GM12878 (cell line): ENCODE data around the gene RASGRF2. TPM values are rescaled to one million over a fixed set of nuclear protein-coding genes. Genes with fewer than 3 reads are reported as not detected.

Experiments used
- ATAC-seq: fragments of 200-7000 bp; cut with Tn5 transposase; 3 replicates; pipeline ENCODE4 v1.9.1; 2020; ENCODE audit warnings: mild to moderate bottlenecking, moderate library complexity
- BruUV-seq: library from RNA; stranded (reverse); fragments of 400-500 nt; replicated peaks from 2 replicates; lab custom pipeline; 2021; lab: Mats Ljungman, UMichigan
- CTCF ChIA-PET: fragments of 300-600 bp; sonication (Branson Sonifier 250); formaldehyde crosslinking; extraction: SDS; loops from one replicate; lab custom pipeline; 2021; ENCODE audit warnings: inconsistent platforms; lab: Yijun Ruan, JAX
- POLR2A ChIA-PET: fragments of 350-600 bp; formaldehyde crosslinking; extraction: SDS; loops from one replicate; lab custom pipeline; 2021; ENCODE audit warnings: inconsistent platforms; lab: Charles Lee
- RAD21 ChIA-PET: fragments of 300-600 bp; sonication (Branson Sonifier 250); formaldehyde crosslinking; loops from one replicate; lab custom pipeline; 2023; ENCODE audit warnings: antibody characterized with exemption; ENCODE audit not compliant: unreplicated experiment; lab: Charles Lee
- SMC1A ChIA-PET: fragments of 300-600 bp; sonication (Branson Sonifier 250); formaldehyde crosslinking; loops from one replicate; lab custom pipeline; 2023; ENCODE audit not compliant: unreplicated experiment, uncharacterized antibody; lab: Charles Lee
- DNase-seq: peaks from one replicate; pipeline ENCODE4 v3.0.0-alpha.2; 2011; ENCODE audit warnings: low read depth, low spot score
- FAIRE-seq: peaks from 3 replicates; lab custom pipeline; 2011; peaks lifted over from hg19 to GRCh38; lab: Jason Lieb, UNC
- H2AFZ ChIP-seq: 2 replicates; pipeline ENCODE4 v1.6.0; 2011; ENCODE audit warnings: low read depth, low read length, control low read depth; ENCODE audit not compliant: control insufficient read depth
- H3K27ac ChIP-seq: 2 replicates; pipeline ENCODE4 v1.5.1; 2011; ENCODE audit warnings: control low read depth; ENCODE audit not compliant: control insufficient read depth, insufficient read depth
- H3K27me3 ChIP-seq, 2 experiments: replicated peaks in 1 of 2; 2 replicates each; pipeline versions ENCODE4 v1.6.0 to v1.6.1; 2011; ENCODE audit warnings: low read length in 1 of 2; ENCODE audit not compliant: control insufficient read depth in 2 of 2, insufficient read depth in 2 of 2
- H3K36me3 ChIP-seq, 2 experiments: 2 replicates each; pipeline ENCODE4 v1.5.1; 2011; ENCODE audit warnings: low read length in 1 of 2; ENCODE audit not compliant: control insufficient read depth in 2 of 2, insufficient read depth in 2 of 2
- H3K4me1 ChIP-seq: 2 replicates; pipeline ENCODE4 v1.6.1; 2011; ENCODE audit warnings: mild to moderate bottlenecking, low read length, moderate library complexity, mixed read lengths; ENCODE audit not compliant: control insufficient read depth, insufficient read depth
- H3K4me2 ChIP-seq: 2 replicates; pipeline ENCODE4 v1.6.0; 2011; ENCODE audit warnings: control low read depth; ENCODE audit not compliant: control insufficient read depth, insufficient read depth
- H3K4me3 ChIP-seq: fragments of 200-600 bp; sonication (generic); 2 replicates; pipeline ENCODE4 v1.5.1; 2016
- H3K79me2 ChIP-seq: 2 replicates; pipeline ENCODE4 v1.6.0; 2011; ENCODE audit warnings: low read length; ENCODE audit not compliant: control insufficient read depth, insufficient read depth
- H3K9ac ChIP-seq: 2 replicates; pipeline ENCODE4 v1.8.0; 2011; ENCODE audit warnings: low read length, control low read depth, mixed read lengths; ENCODE audit not compliant: control insufficient read depth, insufficient read depth
- H3K9me3 ChIP-seq: replicated peaks from 3 replicates; pipeline ENCODE4 v1.5.1; 2011; ENCODE audit warnings: mild to moderate bottlenecking, low read length; ENCODE audit not compliant: control insufficient read depth, insufficient read depth
- H4K20me1 ChIP-seq: 2 replicates; pipeline ENCODE4 v1.6.0; 2011; ENCODE audit not compliant: control insufficient read depth, insufficient read depth
- ASH2L ChIP-seq: fragments of 300-600, 200-600 bp; sonication (generic); IDR thresholded peaks from 2 replicates; pipeline ENCODE4 v1.6.1; 2017; ENCODE audit warnings: low read depth, mild to moderate bottlenecking, borderline replicate concordance
- BHLHE40 ChIP-seq, 2 experiments: fragments of 450-650 bp in 1 of 2; IDR thresholded peaks; 2 replicates each; pipeline ENCODE4 v1.6.1; 2011 to 2017; ENCODE audit warnings: low read depth in 2 of 2, borderline replicate concordance in 1 of 2, improper control_type of control experiment in 1 of 2, low read length in 1 of 2, mild to moderate bottlenecking in 1 of 2
- CREB1 ChIP-seq: IDR thresholded peaks from 2 replicates; pipeline ENCODE4 v1.6.1; 2012; ENCODE audit warnings: low read depth, mild to moderate bottlenecking, inconsistent platforms
- CREM ChIP-seq: IDR thresholded peaks from 2 replicates; pipeline ENCODE4 v1.6.1; 2014; ENCODE audit warnings: antibody characterized with exemption, low read depth
- EP300 ChIP-seq, 2 experiments: fragments of 150-350 bp in 1 of 2; IDR thresholded peaks; 2 replicates each; pipeline ENCODE4 v1.6.1; 2011 to 2012; ENCODE audit warnings: low read depth in 2 of 2, low read length in 2 of 2, borderline replicate concordance in 1 of 2, improper control_type of control experiment in 1 of 2, inconsistent platforms in 1 of 2; ENCODE audit not compliant: control insufficient read depth in 1 of 2
- EZH2 ChIP-seq: IDR thresholded peaks from 2 replicates; pipeline ENCODE4 v1.6.1; 2012; ENCODE audit warnings: low read depth, mild to moderate bottlenecking, control low read depth, inconsistent platforms, low read length, borderline replicate concordance; ENCODE audit not compliant: control insufficient read depth
- GATAD2B ChIP-seq: fragments of 450-650 bp; conservative IDR thresholded peaks from 2 replicates; pipeline ENCODE4 v1.6.1; 2017; ENCODE audit warnings: low read depth, mild to moderate bottlenecking, moderate library complexity
- HDAC2 ChIP-seq: fragments of 200-600 bp; sonication (generic); IDR thresholded peaks from 2 replicates; pipeline ENCODE4 v1.6.1; 2017
- RFX5 ChIP-seq: IDR thresholded peaks from 2 replicates; pipeline ENCODE4 v1.6.1; 2011; ENCODE audit warnings: low read depth, low read length, improper control_type of control experiment
- ZNF24 ChIP-seq: fragments of 450-650 bp; IDR thresholded peaks from 2 replicates; pipeline ENCODE4 v1.6.1; 2017; ENCODE audit warnings: antibody characterized with exemption, mild to moderate bottlenecking
- ZNF687 ChIP-seq: fragments of 450-650 bp; IDR thresholded peaks from 2 replicates; pipeline ENCODE4 v1.6.1; 2017; ENCODE audit warnings: mild to moderate bottlenecking, moderate library complexity
- WGBS: methylation state at CpG from one replicate; pipeline ENCODE4 v1.1.6; 2016; ENCODE audit warnings: low lambda C conversion rate; ENCODE audit not compliant: insufficient replicate concordance, insufficient coverage; ENCODE audit errors: missing lambda C conversion rate; 5-methylcytosine and 5-hydroxymethylcytosine counted together
- in situ Hi-C: fragments of 300-500 bp; cut with MboI; formaldehyde crosslinking; loops from 9 replicates; pipeline ENCODE4 v1.14.3; 2018; ENCODE audit warnings: mixed read lengths
- intact Hi-C: fragments of 100-400 bp; cut with micrococcal nuclease; formaldehyde crosslinking; loops from one replicate; pipeline ENCODE4 v1.14.2; 2022; ENCODE audit not compliant: unreplicated experiment
- polyA plus RNA-seq, 11 experiments: library from polyadenylated mRNA; depleted of rRNA in 4 of 11; unstranded in 6 of 11; stranded (reverse) in 5 of 11; fragments of >200 nt; fragmentation: Nextera tagmentation in 4 of 11; fragmentation: Illumina TruSeq in 1 of 11; extraction: Ambion mirVana in 4 of 11; extraction: Trizol in 1 of 11; gene quantifications; 1 replicate in 1 of 11; 2 replicates in 10 of 11; pipeline versions ENCODE4 v1.2.1 to v1.2.3, GENCODE V29; 2011 to 2016; ENCODE audit warnings: inconsistent platforms in 2 of 11, missing spikeins in 2 of 11, low read depth in 1 of 11
- total RNA-seq, 4 experiments: library from RNA; depleted of rRNA in 3 of 4; stranded (reverse); fragments of >200 nt in 3 of 4; fragmentation: Illumina TruSeq in 1 of 4; extraction: Trizol in 1 of 4; gene quantifications; 2 replicates each; pipeline versions ENCODE4 v1.2.1 to v1.2.3, GENCODE V29; 2013 to 2021

The RASGRF2 gene
- total and polyA plus RNA-seq, 10 of the 15 experiments (the other 5 are each of a cell fraction or from before 2014, with no cell fraction given) = 0.05 to 0.24 (median 0.07) TPM

GRCh38 chr5:81019748-81020147 lies 59.6 kb downstream of the RASGRF2 start:
- RAD21 ChIA-PET = no interaction called here
- no peaks in the 10 kb centered on the region for H3K27me3 ChIP-seq
- no peak overlapping the region for H3K9ac ChIP-seq
- no peaks in the 10 kb centered on the region for H4K20me1 ChIP-seq
- H3K4me2 ChIP-seq = no peak overlapping the region
- H3K36me3 ChIP-seq = no peaks in the 10 kb centered on the region
- no peaks in the 10 kb centered on the region for H3K9me3 ChIP-seq
- no TSS peak for BruUV-seq
- H3K4me1 ChIP-seq = no peaks in the 10 kb centered on the region
- 0% methylated on average over 1 of the region's 1 CpG for WGBS
- POLR2A ChIA-PET = no interaction called here
- H2AFZ ChIP-seq = no peak overlapping the region
- H3K27ac ChIP-seq = no peak overlapping the region
- TF ChIP-seq HDAC2 (no peak), EP300 (IDR thresholded peaks at IDR 0.05; ENCODE audit: borderline replicate concordance in 1 of 2, control insufficient read depth in 1 of 2, low read depth in 2 of 2, low read length in 2 of 2) (no peak), BHLHE40 (IDR thresholded peaks at IDR 0.05; ENCODE audit: borderline replicate concordance in 1 of 2, low read depth in 2 of 2, low read length in 1 of 2) (no peak), ASH2L (no peak), RFX5 (no peak), GATAD2B (no peak), CREM (no peak)
- SMC1A ChIA-PET = no interaction called here
- intact Hi-C loops = no loop called here
- ATAC-seq (no peak), DNase-seq (no peak), FAIRE-seq (no peak)
- no peaks in the 10 kb centered on the region for H3K79me2 ChIP-seq
- in situ Hi-C loops = no loop called here
- CTCF ChIA-PET = no interaction called here
- H3K4me3 ChIP-seq = no peak overlapping the region

- SMC1A ChIA-PET = no interaction called here
- TF ChIP-seq ZNF687 = no peak
- TF ChIP-seq ZNF24 = no peak
- TF ChIP-seq EZH2 = no peak
- TF ChIP-seq CREM = no peak
- TF ChIP-seq CREB1 = no peak
Measured at GRCh38 chr5:81020478-81021167, 60.5 kb downstream of the RASGRF2 start.

More at GRCh38 chr5:81020478-81021167, 60.5 kb downstream of the RASGRF2 start:
- POLR2A ChIA-PET = no interaction called here
- peaks cover 0 to 2% of the 10 kb centered on the region in 2 experiments; a peak in 1 of 4 replicates for H3K27me3 ChIP-seq
- FAIRE-seq (no peak), ATAC-seq (no peak), DNase-seq (no peak)
- RAD21 ChIA-PET = no interaction called here
- H3K4me2 ChIP-seq = no peak overlapping the region
- H3K36me3 ChIP-seq = no peaks in the 10 kb centered on the region
- H3K79me2 ChIP-seq = no peaks in the 10 kb centered on the region
- intact Hi-C loops (no loop called here), in situ Hi-C loops (no loop called here)
- WGBS = 57% methylated on average over 6 of the region's 6 CpGs
- H3K4me3 ChIP-seq = no peak overlapping the region
- no peak overlapping the region for H2AFZ ChIP-seq
- CTCF ChIA-PET = no interaction called here
- H3K4me1 ChIP-seq = no peaks in the 10 kb centered on the region
- H3K27ac ChIP-seq = no peak overlapping the region
- no peaks in the 10 kb centered on the region for H4K20me1 ChIP-seq
- no peak overlapping the region for H3K9ac ChIP-seq
- no TSS peak for BruUV-seq
- no peaks in the 10 kb centered on the region for H3K9me3 ChIP-seq
